ENCODE data around the gene SPOCD1.

Gene SPOCD1

GRCh38 chr1:31755850-31756492 lies 59.9 kb downstream of the SPOCD1 start:
- no peak for DNase-seq (ENCODE audit: low read depth)

- no peak for DNase-seq (ENCODE audit: low read depth)
Observed at GRCh38 chr1:31755197-31755611, 60.6 kb downstream of the SPOCD1 start.

- DNase-seq (ENCODE audit: low read depth) = no peak
Observed at GRCh38 chr1:31754397-31754796, 61.4 kb downstream of the SPOCD1 start.

GRCh38 chr1:31753707-31754349 lies 62.0 kb downstream of the SPOCD1 start:
- no peak for DNase-seq (ENCODE audit: low read depth)

- DNase-seq (ENCODE audit: low read depth) = no peak
Observed at GRCh38 chr1:31752952-31753475, 62.8 kb downstream of the SPOCD1 start.

- no peak for DNase-seq (ENCODE audit: low read depth)
Observed at GRCh38 chr1:31752258-31752657, 63.6 kb downstream of the SPOCD1 start.

DNA sequence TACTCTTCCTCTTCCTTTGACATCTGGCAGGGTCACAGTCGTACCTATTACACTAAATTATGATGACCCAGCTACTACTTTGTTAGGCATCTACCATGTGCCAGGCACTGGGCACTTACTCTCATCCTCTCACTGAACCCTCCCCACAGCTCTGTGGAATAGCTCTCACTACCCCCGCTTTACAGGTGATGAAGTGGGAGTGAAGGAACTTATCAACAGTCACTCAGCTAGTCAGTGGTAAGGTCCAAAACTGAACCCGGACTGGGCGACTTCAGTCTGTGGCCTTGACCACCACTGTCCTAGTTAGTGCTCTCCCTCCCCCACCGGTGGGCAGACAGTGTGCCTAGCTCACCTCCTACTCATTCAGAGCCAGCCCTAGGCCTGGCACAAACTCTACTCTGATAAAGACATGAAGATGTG lies 64.0 kb downstream of the SPOCD1 start:
- no peak for DNase-seq (ENCODE audit: low read depth)

DNA sequence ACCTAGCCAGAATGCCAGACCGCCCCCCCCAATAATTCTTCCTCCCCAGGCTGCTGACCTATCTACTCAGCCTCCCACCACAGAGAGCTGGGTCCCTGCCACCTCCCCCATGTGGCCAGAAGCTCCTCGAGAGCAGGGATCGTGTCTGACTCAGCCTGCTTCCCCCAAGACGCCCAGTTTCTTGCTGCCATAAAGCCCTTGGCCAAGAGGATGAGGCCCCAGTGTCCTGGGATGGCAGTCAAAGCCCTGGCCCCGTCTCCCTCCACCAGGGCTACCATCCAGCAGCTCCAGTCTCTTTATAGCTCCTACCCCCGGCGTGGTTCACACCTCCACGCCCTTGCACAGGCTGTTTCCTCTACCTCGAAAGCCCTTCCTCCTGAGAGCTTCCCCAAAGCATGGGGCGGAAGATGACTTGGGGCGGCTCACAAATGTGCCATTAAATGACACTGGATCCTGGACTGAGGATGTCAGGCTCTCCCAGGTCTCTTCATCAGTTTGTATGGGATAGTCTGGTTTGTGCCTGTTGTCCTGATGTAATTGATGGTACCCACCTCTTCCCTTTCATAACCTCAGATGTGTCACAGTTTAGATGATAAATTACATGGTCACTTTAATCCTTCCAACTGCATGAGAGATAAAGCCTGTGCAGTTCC lies 64.8 kb downstream of the SPOCD1 start:
- no peak for DNase-seq (ENCODE audit: low read depth)

GRCh38 chr1:31749785-31750735 lies 65.8 kb downstream of the SPOCD1 start:
- DNase-seq (ENCODE audit: low read depth) = no peak

GRCh38 chr1:31748365-31748764 lies 67.5 kb downstream of the SPOCD1 start:
- DNase-seq (ENCODE audit: low read depth) = no peak

GRCh38 chr1:31747304-31747703 lies 68.5 kb downstream of the SPOCD1 start:
- no peak for DNase-seq (ENCODE audit: low read depth)

GRCh38 chr1:31746687-31747086 lies 69.1 kb downstream of the SPOCD1 start:
- DNase-seq (ENCODE audit: low read depth) = no peak

- DNase-seq (ENCODE audit: low read depth) = no peak
Observed at GRCh38 chr1:31745946-31746670, 69.7 kb downstream of the SPOCD1 start.

- DNase-seq (ENCODE audit: low read depth) = no peak
Observed at GRCh38 chr1:31745096-31745945, 70.5 kb downstream of the SPOCD1 start.

DNA sequence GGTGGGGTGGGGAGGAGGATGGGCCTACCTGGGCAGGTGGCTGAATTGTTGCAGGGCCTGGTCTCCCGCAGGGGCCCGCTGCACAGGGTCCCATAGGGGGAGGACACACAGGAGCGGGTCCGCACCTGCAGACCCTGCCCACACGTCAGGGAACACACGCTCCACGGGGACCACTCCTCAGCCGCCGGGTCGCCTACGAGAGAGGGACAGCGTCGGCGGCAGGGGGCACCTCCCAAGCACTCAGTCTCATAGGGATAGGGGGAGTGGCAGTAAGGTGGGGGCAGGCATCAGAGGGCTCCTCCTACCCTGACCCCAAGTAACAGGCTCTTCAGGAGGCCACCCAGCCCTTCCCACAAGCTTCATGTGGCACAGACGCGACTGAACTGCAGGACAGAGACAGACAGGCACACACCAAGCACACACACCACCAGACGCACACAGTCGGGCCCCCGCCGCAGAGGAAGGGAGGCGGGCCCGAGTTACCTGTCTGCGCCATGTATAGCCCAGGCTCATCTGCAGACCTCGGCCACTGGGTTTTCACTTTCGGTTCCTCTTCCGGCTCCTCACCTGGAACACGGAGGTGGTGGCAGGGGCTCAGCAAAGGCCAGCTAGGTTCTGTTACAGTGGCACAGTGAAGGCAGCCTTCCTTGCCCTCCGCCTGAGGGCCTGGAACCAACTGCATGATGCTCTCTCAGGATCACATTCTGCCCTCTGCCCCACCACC lies 71.5 kb downstream of the SPOCD1 start:
- DNase-seq (ENCODE audit: low read depth) = no peak

DNA sequence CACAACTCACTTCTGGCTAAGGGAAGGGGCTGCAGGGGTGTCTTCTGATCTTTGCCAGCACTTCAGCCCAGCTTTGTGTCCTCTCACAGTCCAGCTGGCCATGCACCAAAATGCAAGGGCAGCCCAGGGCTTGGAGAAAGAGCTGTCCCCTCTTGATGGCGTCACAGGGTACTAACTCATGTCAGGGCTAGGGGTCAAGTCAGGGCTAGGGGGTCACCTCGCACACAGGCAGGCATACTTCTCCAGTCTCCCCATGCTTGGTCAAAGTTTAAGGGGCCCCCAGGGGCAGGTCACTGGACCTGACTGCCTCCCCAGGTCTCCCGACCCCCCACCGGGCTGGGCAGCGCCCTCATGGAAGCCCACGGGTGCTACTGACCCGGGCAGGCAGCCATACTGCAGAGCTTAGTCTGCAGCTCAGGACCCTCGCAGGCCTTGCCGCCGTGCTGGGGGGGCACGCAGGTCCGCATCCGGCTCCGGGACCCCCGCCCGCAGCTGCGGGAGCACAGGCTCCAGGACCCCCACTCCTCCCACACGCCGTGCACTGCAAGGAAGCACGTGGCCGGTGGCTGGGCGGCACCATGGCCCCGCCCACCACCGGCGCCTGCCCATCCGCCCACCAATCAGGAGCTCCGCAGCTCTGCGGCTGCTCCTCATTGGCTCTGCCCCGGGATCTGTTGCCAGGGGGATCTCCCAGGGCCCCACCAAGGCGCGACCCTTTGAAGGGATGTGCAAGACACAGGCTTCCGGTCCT lies 73.2 kb downstream of the SPOCD1 start:
- DNase-seq (ENCODE audit: low read depth) = no peak
